Stimulated activated CD8-positive, alpha-beta memory T cell treated with anti-CD3 and anti-CD28 coated beads, Interleukin-4, amount 100 ng/mL, for 4 hours (primary cell): ENCODE measurements around the gene CDK12.

Experiments
- DNase-seq, 2 donors: peaks; one replicate each; pipeline ENCODE4 v3.0.0-alpha.2; 2020; ENCODE audit warnings: low read depth in 2 of 2, low spot score in 1 of 2

Gene CDK12

GRCh38 chr17:39581071-39581758, 119.9 kb downstream of the CDK12 start:
- no peak for DNase-seq

GRCh38 chr17:39581759-39582085, 120.4 kb downstream of the CDK12 start:
- no peak for DNase-seq

- no peak for DNase-seq
These were observed 121.4 kb downstream of the CDK12 start for GRCh38 chr17:39582658-39583057.
